HG03175 (cell line): ENCODE results near the gene ADAM8.
"Not testable (repeated sequence)": the region's sequence is repeated elsewhere in the genome, so short reads cannot be mapped to it uniquely, and the experiment has no call there.

Experiments used
- ATAC-seq: cut with Tn5 transposase; IDR thresholded peaks from one replicate; pipeline ENCODE4 v1.9.1; 2021; ENCODE audit warnings: mild to moderate bottlenecking, moderate library complexity; ENCODE audit not compliant: unreplicated experiment

ADAM8 gene

DNA sequence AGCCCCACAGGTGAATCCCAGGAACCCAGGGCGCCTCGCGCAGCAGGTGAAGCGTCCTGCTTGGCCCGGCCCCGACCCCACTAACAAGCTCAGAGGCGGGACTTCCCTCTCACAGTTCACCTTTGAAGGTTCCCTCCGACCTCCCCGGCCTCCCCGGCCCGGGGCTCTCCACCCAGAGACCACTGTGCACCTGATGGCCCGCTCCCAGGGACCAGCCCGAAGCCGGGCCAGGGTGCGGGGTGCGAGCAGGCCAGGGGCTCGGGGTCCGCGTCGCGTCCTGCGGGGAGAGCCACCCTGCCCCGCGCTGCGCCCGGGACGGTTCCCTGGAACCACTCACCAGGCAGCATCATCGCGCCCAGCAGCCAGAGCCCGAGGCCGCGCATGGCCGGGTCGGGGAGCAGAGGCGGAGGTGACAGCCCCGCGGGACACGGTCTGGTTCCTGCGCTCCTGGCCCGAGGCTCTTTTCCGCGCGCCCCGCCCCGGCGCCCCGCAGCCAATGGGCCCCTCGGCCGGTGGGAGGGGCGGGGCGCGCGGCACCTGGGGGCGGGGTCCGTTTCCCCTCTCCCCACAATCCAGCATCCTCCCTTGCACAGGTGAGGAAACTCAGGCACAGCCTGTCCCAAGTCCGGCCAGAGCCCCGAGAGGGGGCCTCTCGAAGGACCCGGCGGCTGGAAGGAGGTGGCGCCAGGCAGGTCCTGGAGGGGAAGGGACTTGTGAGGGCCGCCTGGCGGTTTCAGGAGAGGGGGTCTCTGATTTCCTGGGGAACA is at the start of gene ADAM8:
Gene ADAM8 (minus strand): TSS at position 434 of the 767 bp plus-strand sequence. CDS start 51 bp downstream, at position 383.
- ATAC-seq: peak; percentile 52

DNA sequence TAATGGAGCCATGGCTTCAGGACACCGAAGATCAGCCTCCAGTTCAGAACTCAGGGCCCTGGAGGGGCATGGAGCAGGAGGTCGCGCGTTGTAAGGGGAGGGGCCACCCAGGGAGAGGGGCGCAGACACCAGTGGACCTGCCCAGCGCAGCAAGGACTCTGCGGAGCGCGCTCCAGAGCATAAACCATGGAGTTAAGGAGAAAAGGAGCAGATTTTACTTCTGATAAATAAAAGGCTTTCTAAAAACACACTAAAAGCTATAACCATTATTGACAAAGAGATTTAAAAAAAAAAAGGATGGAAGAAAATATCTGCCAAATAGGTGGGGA is 49.5 kb upstream of the ADAM8 start:
- no peak for ATAC-seq

DNA sequence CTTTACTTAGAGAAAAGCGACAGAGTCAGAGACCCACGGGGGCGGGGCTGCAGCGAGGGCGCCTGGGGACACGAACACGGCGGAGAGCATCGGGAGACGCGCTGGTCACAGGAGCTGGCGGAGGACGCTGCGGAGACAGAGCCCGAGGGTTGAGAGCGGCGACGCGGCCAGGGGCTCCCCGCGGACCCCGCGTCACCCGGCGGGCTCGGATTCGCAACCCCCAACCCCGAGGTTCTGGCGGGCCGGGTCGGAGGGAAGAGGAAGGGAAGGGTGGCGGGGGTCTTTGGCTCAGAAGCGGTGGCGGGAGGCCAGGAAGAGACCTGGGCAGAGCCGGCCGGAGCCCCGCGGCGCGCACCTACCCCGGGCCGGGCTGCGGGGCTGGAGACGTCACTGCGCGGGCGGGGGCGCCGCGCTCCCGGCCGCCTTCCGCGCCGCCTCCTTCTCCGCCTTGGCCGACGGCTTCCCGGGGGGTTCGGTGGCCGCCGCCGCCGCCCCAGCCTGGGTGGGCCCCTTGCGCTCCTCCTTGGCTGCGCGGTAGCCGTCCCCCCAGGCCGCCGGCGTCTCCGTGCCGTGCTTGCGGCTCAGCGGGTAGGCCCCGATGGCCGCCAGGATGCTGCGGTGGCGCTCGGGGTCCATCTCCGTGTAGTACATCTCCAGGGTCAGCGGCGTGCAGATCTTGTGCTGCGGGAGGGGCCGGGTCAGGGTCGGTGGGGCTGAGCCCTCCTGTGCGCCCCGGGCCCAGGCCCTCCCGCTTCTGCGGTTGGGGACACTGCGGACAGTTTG is 49.0 kb upstream of the ADAM8 start:
- no peak for ATAC-seq

DNA sequence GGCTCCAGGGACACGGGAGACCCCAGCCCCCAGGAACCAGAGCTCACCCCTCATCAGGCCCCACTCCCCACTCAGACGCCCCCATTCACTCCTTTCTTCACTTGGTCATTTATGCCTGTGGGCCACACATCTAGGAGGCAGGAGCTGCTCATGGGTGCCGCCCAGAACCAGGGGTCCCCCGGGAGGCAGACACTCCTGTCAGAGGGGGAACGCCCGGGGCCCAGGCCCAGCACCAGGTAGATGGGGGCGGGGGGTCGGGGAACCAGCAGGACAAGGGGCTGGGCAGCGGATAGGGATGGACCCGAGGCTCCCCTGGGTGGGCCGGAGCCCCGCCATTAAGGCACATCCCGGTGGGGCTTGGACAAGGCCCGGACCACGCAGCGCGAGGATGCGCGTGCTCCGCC is 48.2 kb upstream of the ADAM8 start:
- no peak for ATAC-seq

DNA sequence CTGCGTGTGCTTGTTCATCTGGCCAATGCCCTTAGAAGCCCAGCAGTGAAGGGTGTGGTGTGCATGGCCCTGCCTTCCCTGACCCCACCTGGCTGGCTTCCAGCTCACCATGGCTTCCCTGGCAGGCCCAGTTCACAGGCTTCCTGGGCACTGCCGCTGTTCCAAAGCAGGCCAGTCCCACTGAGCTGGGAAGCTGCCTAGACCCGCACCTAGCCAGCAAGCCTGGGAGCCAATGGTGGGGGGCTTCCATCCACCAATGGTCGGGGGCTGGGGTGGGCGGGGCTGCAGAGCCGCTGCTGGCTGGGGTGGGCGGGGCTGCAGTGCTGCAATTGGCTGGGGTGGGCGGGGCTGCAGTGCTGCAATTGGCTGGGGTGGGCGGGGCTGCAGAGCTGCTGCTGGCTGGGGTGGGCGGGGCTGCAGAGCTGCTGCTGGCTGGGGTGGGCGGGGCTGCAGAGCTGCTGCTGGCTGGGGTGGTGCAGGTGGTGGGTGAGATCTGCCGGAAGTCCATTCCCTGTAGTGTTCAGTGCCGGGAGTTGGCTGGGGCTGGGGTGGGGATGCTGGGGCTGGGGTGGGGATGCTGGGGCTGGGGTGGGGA is 47.6 kb upstream of the ADAM8 start:
- no peak for ATAC-seq

DNA sequence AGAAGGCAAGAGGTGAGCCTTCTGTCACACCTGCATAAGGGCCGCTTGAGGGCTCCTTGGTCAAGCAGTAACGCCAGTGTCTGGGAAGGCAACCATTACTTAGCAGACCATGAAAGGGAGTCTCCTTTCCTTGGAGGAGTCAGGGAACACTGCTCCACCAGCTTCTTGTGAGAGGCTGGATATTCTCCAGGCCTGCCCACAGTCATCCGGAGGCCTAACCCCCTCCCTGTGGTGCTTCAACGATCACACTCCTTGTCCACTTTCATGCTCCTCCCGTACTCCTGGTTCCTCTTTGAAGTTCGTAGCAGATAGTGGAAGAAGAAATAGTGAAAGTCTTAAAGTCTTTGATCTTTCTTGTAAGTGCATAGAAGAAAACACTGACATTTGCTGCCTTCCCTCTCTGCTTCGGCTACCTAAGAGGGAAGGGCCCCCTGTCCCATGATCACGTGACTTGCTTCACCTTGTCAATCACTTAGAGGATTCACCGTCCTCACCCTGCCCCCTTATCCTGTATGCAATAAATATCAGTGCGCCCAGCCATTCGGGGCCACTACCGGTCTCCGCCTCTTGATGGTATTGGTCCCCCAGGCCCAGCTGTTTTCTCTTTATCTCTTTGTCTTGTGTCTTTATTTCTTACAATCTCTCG is 45.5 kb upstream of the ADAM8 start:
- ATAC-seq: not testable (repeated sequence)

DNA sequence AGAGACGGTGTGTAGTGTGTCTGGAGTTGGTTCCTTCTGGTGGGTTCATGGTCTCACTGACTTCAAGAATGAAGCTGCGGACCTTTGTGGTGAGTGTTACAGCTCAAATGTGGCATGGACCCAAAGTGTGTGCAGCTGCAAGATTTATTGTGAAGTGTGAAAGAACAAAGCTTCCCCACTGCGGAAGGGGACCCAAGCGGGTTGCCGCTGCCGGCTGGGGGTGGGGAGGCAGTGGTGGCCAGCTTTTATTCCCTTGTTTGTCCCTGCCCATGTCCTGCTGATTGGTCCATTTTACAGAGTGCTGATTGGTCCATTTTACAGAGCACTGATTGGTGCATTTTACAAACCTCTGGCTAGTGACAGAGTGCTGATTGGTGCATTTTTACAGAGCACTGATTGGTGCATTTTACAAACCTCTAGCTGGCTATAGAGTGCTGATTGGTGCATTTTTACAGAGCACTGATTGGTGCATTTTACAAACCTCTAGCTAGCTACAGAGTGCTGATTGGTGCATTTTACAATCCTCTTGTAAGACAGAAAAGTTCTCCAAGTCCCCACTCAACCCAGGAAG is 44.3 kb upstream of the ADAM8 start:
- not testable (repeated sequence) for ATAC-seq

DNA sequence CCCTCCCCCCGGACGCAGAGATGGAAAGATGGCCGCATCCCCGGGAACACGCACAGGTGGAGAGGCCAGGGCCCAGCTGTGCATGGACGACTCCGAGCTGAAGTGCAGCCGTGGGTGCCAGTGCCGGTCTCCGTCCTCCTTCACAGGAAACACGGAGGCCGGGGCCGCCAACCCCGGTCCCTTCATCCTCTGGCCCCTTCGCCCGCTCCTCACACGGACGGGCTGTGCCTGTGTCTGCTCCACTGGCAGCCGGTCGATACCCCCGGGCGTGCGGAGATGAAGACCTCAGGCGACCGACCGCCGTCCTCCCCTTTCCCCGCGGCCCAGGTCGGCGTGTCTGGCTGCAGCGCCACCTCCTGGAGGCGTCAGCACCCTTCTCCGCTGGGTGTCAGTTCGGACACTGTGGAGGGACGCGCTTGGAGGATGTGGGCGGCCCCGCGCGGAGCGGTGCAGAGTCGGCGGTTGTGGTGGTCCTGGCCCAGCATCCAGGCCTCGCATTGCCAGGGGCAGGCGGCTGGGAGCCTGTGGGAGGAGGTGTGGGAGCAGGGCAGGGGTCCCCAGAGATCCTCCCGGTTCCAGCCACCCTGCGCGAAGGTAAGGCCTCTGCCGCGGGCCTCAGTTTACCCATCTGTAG is 41.9 kb upstream of the ADAM8 start:
- ATAC-seq: peak; percentile 82

DNA sequence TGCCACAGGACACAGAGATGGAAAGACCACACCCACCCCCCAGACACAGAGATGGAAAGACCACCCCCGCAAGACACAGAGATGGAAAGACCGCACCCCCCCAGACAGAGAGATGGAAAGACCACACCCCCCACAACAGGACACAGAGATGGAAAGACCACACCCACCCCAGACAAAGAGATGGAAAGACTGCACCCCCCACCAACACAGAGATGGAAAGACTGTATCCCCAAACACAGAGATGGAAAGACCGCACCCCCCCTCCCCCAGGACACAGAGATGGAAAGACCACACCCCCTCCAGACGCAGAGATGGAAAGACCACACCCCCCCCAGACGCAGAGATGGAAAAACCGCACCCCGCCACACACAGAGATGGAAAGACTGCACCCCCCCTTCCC is 40.1 kb upstream of the ADAM8 start:
- ATAC-seq: no peak

DNA sequence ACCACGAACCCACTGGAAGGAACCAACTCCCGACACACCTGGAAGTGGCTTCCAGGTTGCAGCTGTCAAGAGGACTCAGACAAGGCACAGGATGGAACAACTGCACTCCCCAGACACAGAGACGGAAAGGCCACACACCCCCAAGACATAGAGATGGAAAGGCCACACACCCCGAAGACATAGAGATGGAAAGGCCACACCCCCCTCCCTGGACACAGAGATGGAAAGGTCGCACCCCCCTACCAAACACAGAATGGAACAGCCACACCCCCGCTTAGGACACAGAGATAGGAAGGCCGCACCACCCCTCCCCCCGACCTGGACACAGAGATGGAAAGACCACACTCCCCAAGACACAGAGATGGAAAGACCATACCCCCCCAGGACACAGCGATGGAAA is 39.6 kb upstream of the ADAM8 start:
- ATAC-seq: no peak

DNA sequence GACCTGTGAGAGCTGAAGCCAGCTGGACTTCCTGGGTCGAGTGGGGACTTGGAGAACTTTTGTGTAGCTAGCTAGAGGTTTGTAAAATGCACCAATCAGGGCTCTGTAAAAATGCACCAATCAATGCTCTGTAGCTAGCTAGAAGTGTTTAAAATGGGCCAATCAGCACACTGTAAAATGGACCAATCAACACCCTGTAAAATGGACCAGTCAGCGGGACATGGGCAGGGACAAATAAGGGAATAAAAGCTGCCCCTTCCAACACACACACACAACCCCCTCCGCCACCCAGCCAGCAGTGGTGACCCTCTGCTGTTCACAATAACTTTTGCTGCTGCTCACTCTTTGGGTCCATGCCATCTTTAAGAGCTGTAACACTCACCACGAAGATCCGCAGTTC is 39.2 kb upstream of the ADAM8 start:
- ATAC-seq: no peak

DNA sequence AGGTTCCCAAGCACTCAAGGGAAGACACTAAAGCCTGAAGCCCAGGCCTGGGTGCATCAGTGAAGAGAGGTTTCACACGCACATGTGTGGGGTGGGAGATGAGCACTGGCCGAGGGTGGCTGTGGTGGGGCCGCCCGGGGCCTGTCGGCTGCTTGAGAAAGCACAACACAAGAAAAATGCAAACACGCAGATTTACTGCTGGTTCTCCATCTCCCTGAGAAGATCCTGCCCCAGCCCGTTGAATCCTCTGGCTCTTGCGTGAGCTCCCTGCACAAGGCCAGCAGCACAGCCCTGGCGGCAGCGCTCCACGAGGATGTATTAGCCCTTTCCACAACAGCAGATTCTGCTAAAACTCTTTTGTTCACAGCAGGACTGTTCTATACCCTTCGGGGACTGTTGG is 38.2 kb upstream of the ADAM8 start:
- ATAC-seq: no peak

DNA sequence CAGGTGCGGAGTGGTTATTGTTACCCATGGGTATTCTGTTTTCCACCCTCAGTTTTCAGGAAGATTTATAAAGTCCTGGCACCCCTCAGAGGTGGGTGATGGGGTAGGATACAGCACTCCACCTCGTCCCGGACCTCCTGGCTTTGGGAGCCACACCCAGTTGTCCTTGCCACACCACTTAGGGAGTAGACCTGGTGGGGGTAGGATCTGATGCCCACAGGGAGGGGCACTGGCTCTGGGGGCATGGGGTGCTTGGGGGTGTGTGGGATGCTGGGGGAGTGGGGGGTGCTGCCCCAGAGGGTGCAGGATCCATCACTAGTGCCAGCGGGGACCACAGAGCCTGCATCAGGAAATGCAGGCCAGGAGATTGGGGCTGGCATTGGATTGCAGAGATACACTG is 36.5 kb upstream of the ADAM8 start:
- no peak for ATAC-seq

DNA sequence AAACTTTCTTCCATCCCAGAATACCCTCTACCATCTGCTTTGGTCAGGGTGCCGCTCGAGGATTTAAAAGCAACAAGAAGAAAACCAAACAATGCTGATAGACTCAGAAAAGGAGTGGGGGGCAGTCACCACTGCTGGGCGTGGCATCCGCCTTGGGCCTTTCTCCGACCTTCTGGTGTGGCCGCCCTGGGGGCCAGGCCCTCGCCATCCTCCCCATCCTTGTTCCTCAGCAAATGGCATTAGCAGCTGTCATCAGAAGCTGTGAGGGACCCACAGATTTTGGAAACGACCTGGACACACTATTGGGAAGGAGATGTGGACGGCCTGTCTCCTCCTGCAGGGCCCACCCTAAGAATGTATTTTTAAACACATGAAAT is 36.1 kb upstream of the ADAM8 start:
- no peak for ATAC-seq

DNA sequence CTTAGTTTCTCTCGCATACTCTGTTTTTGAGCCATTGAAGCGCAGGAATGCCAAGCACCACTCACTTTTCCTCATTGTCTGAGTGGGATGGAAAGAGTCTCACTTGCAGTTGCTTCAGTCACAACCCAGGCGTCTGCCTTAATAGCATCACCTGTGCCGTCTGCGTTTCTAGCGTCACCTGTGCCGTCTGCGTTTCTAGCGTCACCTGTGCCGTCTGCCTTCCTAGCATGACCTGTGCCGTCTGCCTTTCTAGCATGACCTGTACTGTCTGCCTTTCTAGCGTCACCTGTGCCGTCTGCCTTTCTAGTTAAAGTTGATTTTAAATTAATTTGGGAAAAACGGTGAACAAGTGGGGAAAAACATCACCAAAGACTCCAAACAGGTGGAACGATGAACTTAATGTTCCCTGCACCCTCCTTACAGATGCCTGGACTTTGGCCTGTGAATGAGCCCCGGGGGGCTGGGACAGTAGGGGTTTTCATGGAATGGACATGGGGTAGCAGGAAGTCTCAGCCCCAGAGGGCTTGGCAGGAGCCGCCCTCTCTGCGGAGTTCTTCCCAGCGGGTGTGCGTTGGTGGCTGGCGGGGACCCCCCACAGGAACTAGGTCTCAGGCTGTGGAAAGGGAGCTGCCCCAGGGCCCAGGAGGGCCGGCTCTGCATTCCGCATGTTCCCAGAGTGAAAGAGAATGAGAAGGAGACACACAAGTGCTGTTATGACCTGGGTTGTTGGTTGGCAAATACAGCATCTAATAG is 35.5 kb upstream of the ADAM8 start:
- no peak for ATAC-seq

DNA sequence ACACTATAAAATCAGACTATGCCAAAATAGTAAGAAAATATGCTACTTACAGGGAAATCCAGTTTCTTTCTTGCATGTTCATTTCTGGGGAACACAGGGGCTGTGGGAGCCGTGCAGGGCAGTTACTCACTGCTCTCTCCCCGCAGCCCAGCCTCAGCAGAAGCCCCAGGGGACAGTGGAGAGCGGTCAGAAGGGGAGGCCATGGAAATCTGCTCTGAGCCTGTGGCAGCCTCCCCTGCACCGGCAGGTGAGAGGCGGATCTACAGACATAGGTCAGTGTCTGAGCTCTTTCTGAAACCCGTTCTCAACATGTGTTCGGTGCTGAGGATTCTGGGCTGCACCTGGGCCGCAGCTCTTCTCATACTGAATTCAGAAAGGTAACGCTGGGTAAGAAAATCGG is 34.9 kb upstream of the ADAM8 start:
- no peak for ATAC-seq

DNA sequence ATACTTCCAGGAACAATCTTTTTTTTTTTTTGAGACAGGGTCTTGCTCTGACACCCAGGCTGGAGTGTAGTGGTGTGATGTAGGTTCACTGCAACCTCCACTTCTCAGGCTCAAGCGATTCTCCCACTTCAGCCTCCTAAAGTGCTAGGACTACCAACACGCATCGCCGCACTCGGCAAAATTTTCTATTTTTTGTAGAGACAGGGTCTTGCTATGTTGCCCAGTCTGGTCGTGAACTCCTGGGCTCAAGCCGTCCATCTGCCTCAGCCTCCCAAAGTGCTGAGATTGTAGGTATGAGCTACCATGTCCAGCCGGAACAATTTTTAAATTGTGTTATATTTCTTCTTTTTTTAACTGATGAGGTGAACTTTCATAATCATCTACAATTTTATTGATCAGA is 34.1 kb upstream of the ADAM8 start:
- no peak for ATAC-seq

DNA sequence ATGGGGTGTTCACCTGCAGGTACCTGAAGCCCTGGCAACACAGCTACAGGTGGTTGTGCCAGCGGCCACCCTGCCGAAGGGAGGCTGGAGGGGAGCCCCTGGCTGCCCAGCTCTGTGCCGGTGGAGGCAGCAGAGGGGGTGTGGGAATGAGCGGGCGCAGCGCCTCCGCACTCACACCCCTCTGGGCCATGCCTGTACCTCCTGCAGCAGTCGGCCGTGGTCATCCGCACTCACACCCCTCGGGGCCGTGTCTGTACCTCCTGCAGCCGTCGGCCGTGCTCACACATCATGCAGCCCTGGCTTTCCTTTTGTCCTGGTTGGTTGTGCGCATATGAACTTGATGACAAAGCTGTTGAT is 33.7 kb upstream of the ADAM8 start:
- ATAC-seq: no peak

DNA sequence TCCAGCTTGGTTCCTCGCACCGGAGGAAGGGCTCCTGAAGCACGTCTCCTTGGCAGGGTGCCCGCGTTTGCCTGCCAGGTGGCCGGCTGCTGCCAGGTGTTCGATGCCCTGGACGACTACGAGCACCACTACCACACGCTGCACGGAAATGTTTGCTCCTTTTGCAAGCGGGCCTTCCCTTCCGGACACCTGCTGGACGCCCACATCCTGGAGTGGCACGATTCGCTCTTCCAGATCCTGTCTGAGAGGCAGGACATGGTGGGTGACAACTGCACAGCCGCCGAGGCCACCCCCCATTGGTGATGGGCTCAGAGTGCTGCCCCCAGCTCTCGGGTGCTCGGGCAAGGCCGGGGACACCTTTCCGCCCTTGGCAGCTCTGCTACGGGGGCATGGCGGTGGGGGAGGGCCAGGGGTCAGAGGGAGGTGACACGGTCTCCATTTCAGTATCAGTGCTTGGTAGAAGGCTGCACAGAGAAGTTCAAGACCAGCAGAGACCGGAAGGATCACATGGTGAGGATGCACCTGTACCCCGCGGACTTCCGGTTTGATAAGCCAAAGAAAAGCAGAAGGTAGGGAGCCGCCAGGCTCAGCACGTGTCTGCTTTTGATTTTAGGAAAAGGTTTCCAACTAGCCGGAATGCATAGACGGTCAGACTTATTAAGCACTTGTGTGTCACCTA is 33.2 kb upstream of the ADAM8 start:
- no peak for ATAC-seq
